ENCODE results near the gene MORN5. TPM values are rescaled to one million over a fixed set of nuclear protein-coding genes. Genes with fewer than 3 reads are reported as not detected.

MORN5 gene
- total RNA-seq, 1 donor from 2014 or later, result not detected

- DNase-seq, result no peak
- TF ChIP-seq CTCF (IDR thresholded peaks at IDR 0.05), result no peak
- POLR2A ChIA-PET, result no interaction called here
- H3K27ac Mint-ChIP-seq, result no peak overlapping the region
- no peak for ATAC-seq (ENCODE audit: low read depth)
- H3K4me3 Mint-ChIP-seq, result no peak overlapping the region
- H3K9me3 Mint-ChIP-seq, result no peaks in the 10 kb centered on the region
- no peaks in the 10 kb centered on the region for H3K36me3 Mint-ChIP-seq (ENCODE audit: low read depth)
- H3K27me3 Mint-ChIP-seq, result peaks cover 11% of the 10 kb centered on the region
- intact Hi-C loops (cut with micrococcal nuclease), result no loop called here
- H3K4me1 Mint-ChIP-seq, result no peaks in the 10 kb centered on the region
- CTCF ChIA-PET, result no interaction called here
Measured at GRCh38 chr9:122205176-122205575, 45.5 kb downstream of the MORN5 start.

- Mint-ChIP-seq H3K27ac (no peak overlapping the region), H3K4me3 (no peak overlapping the region), H3K9me3 (no peaks in the 10 kb centered on the region), H3K4me1 (no peaks in the 10 kb centered on the region), H3K36me3 (ENCODE audit: low read depth) (no peaks in the 10 kb centered on the region), H3K27me3 (peaks cover 17% of the 10 kb centered on the region)
- DNase-seq (no peak), ATAC-seq (ENCODE audit: low read depth) (no peak)
- POLR2A ChIA-PET, result no interaction called here
- no peak for TF ChIP-seq CTCF (IDR thresholded peaks at IDR 0.05)
- intact Hi-C loops (cut with micrococcal nuclease), result no loop called here
- CTCF ChIA-PET, result no interaction called here
Measured at GRCh38 chr9:122206118-122207046, 46.7 kb downstream of the MORN5 start.

GRCh38 chr9:122207096-122207495 lies 47.4 kb downstream of the MORN5 start:
- TF ChIP-seq CTCF (IDR thresholded peaks at IDR 0.05), result no peak
- ATAC-seq (ENCODE audit: low read depth) (no peak), DNase-seq (no peak)
- ChIA-PET CTCF (no interaction called here), POLR2A (no interaction called here)
- Mint-ChIP-seq H3K27ac (no peak overlapping the region), H3K4me1 (no peaks in the 10 kb centered on the region), H3K27me3 (peaks cover 24% of the 10 kb centered on the region), H3K9me3 (no peaks in the 10 kb centered on the region), H3K4me3 (no peak overlapping the region), H3K36me3 (ENCODE audit: low read depth) (no peaks in the 10 kb centered on the region)
- intact Hi-C loops (cut with micrococcal nuclease), result no loop called here

GRCh38 chr9:122209451-122209850 lies 49.7 kb downstream of the MORN5 start:
- no peak for DNase-seq
- no peak overlapping the region for H3K27ac Mint-ChIP-seq
- no peak for TF ChIP-seq CTCF (IDR thresholded peaks at IDR 0.05)
- no peaks in the 10 kb centered on the region for H3K36me3 Mint-ChIP-seq (ENCODE audit: low read depth)
- H3K9me3 Mint-ChIP-seq, result no peaks in the 10 kb centered on the region
- ATAC-seq (ENCODE audit: low read depth), result no peak
- peaks cover 7% of the 10 kb centered on the region for H3K4me1 Mint-ChIP-seq
- CTCF ChIA-PET, result no interaction called here
- H3K4me3 Mint-ChIP-seq, result no peak overlapping the region
- peaks cover 41% of the 10 kb centered on the region for H3K27me3 Mint-ChIP-seq
- POLR2A ChIA-PET, result no interaction called here
- intact Hi-C loops (cut with micrococcal nuclease), result no loop called here

GRCh38 chr9:122212473-122213004 lies 52.8 kb downstream of the MORN5 start:
- intact Hi-C loops (cut with micrococcal nuclease), result loop anchor here (5.0 kb wide), 1 partner anchor 50 kb away; no protein-coding TSS in a partner anchor
- no peak for ATAC-seq (ENCODE audit: low read depth)
- Mint-ChIP-seq H3K27me3 (peaks cover 64% of the 10 kb centered on the region), H3K4me3 (peak overlapping the region; percentile 76), H3K4me1 (peaks cover 9% of the 10 kb centered on the region), H3K27ac (no peak overlapping the region), H3K36me3 (ENCODE audit: low read depth) (no peaks in the 10 kb centered on the region), H3K9me3 (no peaks in the 10 kb centered on the region)
- CTCF ChIA-PET, result no interaction called here
- POLR2A ChIA-PET, result no interaction called here
- no peak for TF ChIP-seq CTCF (IDR thresholded peaks at IDR 0.05)
- DNase-seq, result no peak

Data from activated B cell treated with CpG ODN at 0.5 μM for 24 hours (primary cell).